GM23248 (cell line): ENCODE results near the gene ZNF358.

ENCODE experiments used
- EZH2 ChIP-seq: fragments of 200-600 bp; sonication (generic); IDR thresholded peaks from 2 replicates; pipeline ENCODE4 v1.6.1; 2018; ENCODE audit warnings: antibody characterized with exemption, mild to moderate bottlenecking; ENCODE audit not compliant: insufficient read depth, poor library complexity, severe bottlenecking
- EZH2phosphoT487 ChIP-seq: fragments of 200-600 bp; sonication (generic); IDR thresholded peaks from 2 replicates; pipeline ENCODE4 v1.6.1; 2018; ENCODE audit warnings: antibody characterized with exemption, moderate library complexity, mild to moderate bottlenecking, low read depth; ENCODE audit not compliant: insufficient read depth

DNA sequence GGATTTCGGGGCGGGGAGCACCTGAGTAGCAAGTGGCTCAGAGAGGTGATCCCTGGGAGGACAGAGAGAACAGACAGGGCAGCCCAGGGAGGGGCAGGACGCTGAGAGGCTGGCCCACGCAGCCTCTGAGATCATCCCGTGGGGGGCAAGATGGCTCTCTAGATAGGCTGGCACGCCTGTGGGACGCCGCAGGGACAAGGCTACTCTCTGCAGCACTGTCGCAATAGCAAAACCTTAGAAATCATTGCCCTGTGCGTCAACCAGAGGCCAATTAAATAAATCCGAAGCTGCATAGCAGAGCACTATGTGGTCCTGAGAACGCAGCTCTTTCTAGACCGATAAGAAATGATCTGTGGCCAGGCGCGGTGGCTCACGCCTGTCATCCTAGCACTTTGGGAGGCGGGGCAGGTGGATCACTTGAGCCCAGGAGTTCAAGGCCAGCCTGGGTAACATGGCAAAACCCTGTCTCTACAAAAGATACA, 32.1 kb upstream of the ZNF358 start:
- no peak for TF ChIP-seq EZH2phosphoT487
- TF ChIP-seq EZH2: no peak
